SU-DHL-6 (cell line): ENCODE data around the gene PLA2G2A.

Source experiments
- EZH2phosphoT487 ChIP-seq: fragments of 200-600 bp; sonication (generic), shearing (Covaris generic); conservative IDR thresholded peaks from 2 replicates; pipeline ENCODE4 v1.6.1; 2018; ENCODE audit warnings: mild to moderate bottlenecking, antibody characterized with exemption, low read length, moderate library complexity, mixed read lengths
- TF ChIP-seq, protein P1 (sequence below): fragments of 200-600 bp; sonication (generic); IDR thresholded peaks from one replicate; pipeline ENCODE4 v1.5.1; 2017; ENCODE audit warnings: antibody characterized with exemption, mild to moderate bottlenecking, low read length, moderate library complexity; ENCODE audit not compliant: insufficient read depth, poor library complexity, severe bottlenecking

DNA sequence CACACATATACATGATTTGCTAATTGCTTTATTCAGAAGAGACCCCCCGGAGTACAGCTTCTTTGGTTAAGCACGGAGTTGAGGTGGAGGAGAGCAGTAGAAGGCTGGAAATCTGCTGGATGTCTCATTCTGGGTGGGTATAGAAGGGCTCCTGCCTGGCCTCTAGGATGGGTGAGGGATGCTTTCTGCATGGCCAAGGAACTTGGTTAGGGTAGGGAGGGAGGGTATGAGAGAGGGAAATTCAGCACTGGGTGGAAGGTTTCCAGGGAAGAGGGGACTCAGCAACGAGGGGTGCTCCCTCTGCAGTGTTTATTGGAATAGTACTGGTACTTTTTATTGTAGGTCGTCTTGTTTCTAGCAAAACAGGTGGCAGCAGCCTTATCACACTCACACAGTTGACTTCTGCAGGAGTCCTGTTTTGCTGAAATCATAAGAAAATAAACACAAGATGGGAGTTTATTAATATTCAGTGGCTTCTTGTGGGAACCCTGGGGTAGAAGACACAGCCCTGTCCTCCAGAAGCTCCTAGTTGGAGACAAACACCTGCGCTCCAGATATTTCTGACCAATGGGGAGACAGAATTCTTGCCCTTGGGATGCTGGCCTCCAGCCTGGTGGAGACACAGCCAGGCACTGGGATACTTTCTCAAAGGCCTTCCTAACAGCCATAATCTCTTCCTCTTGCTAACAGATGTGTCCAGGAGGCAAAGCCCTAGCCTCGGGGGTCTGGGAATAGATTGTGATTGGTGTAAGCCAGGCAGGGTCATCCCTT lies 3.8 kb downstream of the PLA2G2A start:
- TF ChIP-seq, protein P1, sequence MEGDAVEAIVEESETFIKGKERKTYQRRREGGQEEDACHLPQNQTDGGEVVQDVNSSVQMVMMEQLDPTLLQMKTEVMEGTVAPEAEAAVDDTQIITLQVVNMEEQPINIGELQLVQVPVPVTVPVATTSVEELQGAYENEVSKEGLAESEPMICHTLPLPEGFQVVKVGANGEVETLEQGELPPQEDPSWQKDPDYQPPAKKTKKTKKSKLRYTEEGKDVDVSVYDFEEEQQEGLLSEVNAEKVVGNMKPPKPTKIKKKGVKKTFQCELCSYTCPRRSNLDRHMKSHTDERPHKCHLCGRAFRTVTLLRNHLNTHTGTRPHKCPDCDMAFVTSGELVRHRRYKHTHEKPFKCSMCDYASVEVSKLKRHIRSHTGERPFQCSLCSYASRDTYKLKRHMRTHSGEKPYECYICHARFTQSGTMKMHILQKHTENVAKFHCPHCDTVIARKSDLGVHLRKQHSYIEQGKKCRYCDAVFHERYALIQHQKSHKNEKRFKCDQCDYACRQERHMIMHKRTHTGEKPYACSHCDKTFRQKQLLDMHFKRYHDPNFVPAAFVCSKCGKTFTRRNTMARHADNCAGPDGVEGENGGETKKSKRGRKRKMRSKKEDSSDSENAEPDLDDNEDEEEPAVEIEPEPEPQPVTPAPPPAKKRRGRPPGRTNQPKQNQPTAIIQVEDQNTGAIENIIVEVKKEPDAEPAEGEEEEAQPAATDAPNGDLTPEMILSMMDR, result no peak
- TF ChIP-seq EZH2phosphoT487, result no peak
